Right atrium auricular region (tissue), 2 donors: ENCODE data around the gene MYOG. TPM values are rescaled to one million over a fixed set of nuclear protein-coding genes. Genes with fewer than 3 reads are reported as not detected.

Experiments
- DNase-seq: peaks from one replicate; pipeline ENCODE4 v3.0.0-alpha.2; 2019; ENCODE audit warnings: low spot score
- H3K27ac ChIP-seq, 2 donors: fragments of 200-600 bp; sonication (generic); 1 replicate in 1 of 2; 2 replicates in 1 of 2; pipeline ENCODE4 v1.5.1; 2016 to 2019
- H3K27me3 ChIP-seq, 2 donors: fragments of 200-600 bp; sonication (generic); one replicate each; pipeline versions ENCODE4 v1.5.1 to v1.6.0; 2017 to 2019
- H3K36me3 ChIP-seq: fragments of 200-600 bp; sonication (generic); one replicate; pipeline ENCODE4 v1.5.1; 2016
- H3K4me1 ChIP-seq, 2 donors: fragments of 200-600 bp; sonication (generic); one replicate each; pipeline versions ENCODE4 v1.5.1 to v1.6.0; 2017 to 2019
- H3K4me3 ChIP-seq, 2 donors: fragments of 200-600 bp; sonication (generic); 1 replicate in 1 of 2; 2 replicates in 1 of 2; pipeline ENCODE4 v1.5.1; 2017 to 2019; ENCODE audit warnings: mild to moderate bottlenecking in 1 of 2, moderate library complexity in 1 of 2
- H3K9me3 ChIP-seq, 2 donors: fragments of 200-600 bp; sonication (generic); one replicate each; pipeline ENCODE4 v1.5.1; 2019
- CTCF ChIP-seq, 2 donors: fragments of 200-600 bp; sonication (generic); IDR thresholded peaks; one replicate each; pipeline ENCODE4 v1.5.1; 2019; ENCODE audit warnings: antibody characterized with exemption in 2 of 2
- total RNA-seq, 2 donors: library from RNA; depleted of rRNA; stranded (reverse); fragments of >200 nt; gene quantifications; one replicate each; pipeline ENCODE4 v1.1.0, GENCODE V29; 2016

Gene MYOG
- total RNA-seq, 2 donors from 2014 or later, result not detected

GRCh38 chr1:203049077-203049476, 36.7 kb downstream of the MYOG start:
- no peak for DNase-seq
- no peaks in the 10 kb centered on the region for H3K27me3 ChIP-seq
- H3K4me3 ChIP-seq, result no peak overlapping the region
- H3K4me1 ChIP-seq, result peaks cover 0 to 11% of the 10 kb centered on the region in 2 donors
- no peaks in the 10 kb centered on the region for H3K9me3 ChIP-seq
- no peak for TF ChIP-seq CTCF (IDR thresholded peaks at IDR 0.05)
- H3K27ac ChIP-seq, result no peak overlapping the region
- peaks cover 9% of the 10 kb centered on the region for H3K36me3 ChIP-seq

GRCh38 chr1:203048555-203049051, 37.2 kb downstream of the MYOG start:
- no peak overlapping the region for H3K4me3 ChIP-seq
- H3K4me1 ChIP-seq, result peaks cover 0 to 11% of the 10 kb centered on the region in 2 donors
- no peaks in the 10 kb centered on the region for H3K9me3 ChIP-seq
- no peak for TF ChIP-seq CTCF (IDR thresholded peaks at IDR 0.05)
- peaks cover 9% of the 10 kb centered on the region for H3K36me3 ChIP-seq
- no peaks in the 10 kb centered on the region for H3K27me3 ChIP-seq
- H3K27ac ChIP-seq, result no peak overlapping the region
- DNase-seq, result no peak

GRCh38 chr1:203048086-203048485, 37.7 kb downstream of the MYOG start:
- no peak overlapping the region for H3K4me3 ChIP-seq
- H3K9me3 ChIP-seq, result no peaks in the 10 kb centered on the region
- H3K27ac ChIP-seq, result no peak overlapping the region
- H3K36me3 ChIP-seq, result peaks cover 9% of the 10 kb centered on the region
- DNase-seq, result no peak
- no peaks in the 10 kb centered on the region for H3K27me3 ChIP-seq
- H3K4me1 ChIP-seq, result peaks cover 0 to 11% of the 10 kb centered on the region in 2 donors
- TF ChIP-seq CTCF (IDR thresholded peaks at IDR 0.05), result no peak

- Histone ChIP-seq H3K9me3 (no peaks in the 10 kb centered on the region), H3K27me3 (no peaks in the 10 kb centered on the region), H3K4me1 (peaks cover 0 to 11% of the 10 kb centered on the region in 2 donors), H3K27ac (no peak overlapping the region), H3K4me3 (no peak overlapping the region), H3K36me3 (peaks cover 9% of the 10 kb centered on the region)
- TF ChIP-seq CTCF (IDR thresholded peaks at IDR 0.05), result no peak
- DNase-seq, result no peak
Measured at GRCh38 chr1:203046984-203047630, 38.7 kb downstream of the MYOG start.

- no peak for TF ChIP-seq CTCF (IDR thresholded peaks at IDR 0.05)
- DNase-seq, result no peak
Measured at GRCh38 chr1:203045821-203046594, 39.8 kb downstream of the MYOG start.

More at GRCh38 chr1:203045821-203046594, 39.8 kb downstream of the MYOG start:
- no peak overlapping the region for H3K4me3 ChIP-seq
- no peak overlapping the region for H3K27ac ChIP-seq
- peaks cover 9% of the 10 kb centered on the region for H3K36me3 ChIP-seq
- H3K27me3 ChIP-seq, result no peaks in the 10 kb centered on the region
- no peaks in the 10 kb centered on the region for H3K9me3 ChIP-seq
- H3K4me1 ChIP-seq, result peaks cover 0 to 11% of the 10 kb centered on the region in 2 donors
